Astrocyte (in vitro differentiated cells and primary cell): ENCODE measurements around the gene C9orf50.

ENCODE experiments used
- CTCF ChIP-seq: IDR thresholded peaks from 2 replicates; pipeline ENCODE4 v1.5.1; 2011; ENCODE audit warnings: low read depth, mild to moderate bottlenecking, inconsistent platforms, low read length, moderate library complexity; ENCODE audit not compliant: insufficient read depth
- EZH2 ChIP-seq: IDR thresholded peaks from 2 replicates; pipeline ENCODE4 v1.6.1; 2012; ENCODE audit warnings: mild to moderate bottlenecking, low read length, inconsistent platforms; ENCODE audit not compliant: insufficient read depth

DNA sequence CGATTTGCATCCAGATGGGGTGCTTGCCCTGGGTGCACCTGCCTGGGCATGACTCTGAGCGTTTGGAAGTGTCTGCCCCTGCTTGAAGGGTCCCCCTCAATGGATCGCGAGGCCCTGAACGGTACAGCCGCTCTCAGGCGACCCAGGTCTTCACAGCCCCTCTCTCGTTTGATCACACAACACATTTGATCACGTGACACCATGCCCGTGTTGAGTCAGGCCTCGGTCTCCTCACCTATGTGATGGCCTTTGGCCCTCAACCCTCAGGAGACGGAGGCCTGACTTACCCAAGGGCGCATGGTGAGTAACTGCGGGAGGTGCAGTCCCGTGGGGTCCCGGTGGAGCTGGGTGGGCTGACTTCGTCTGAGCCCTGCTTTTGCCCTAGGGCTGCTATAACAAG, 24.0 kb upstream of the C9orf50 start:
- TF ChIP-seq EZH2: no peak
- TF ChIP-seq CTCF: no peak
